ENCODE measurements around the gene CELF5.

Gene CELF5

GRCh38 chr19:3203805-3204645 lies 20.4 kb upstream of the CELF5 start:
- DNase-seq (ENCODE audit: low read depth) = no peak
- no peak for TF ChIP-seq CTCF (IDR thresholded peaks at IDR 0.05; ENCODE audit: insufficient read depth, low read depth, low read length, missing control alignments)
- H3K4me3 ChIP-seq (ENCODE audit: low read depth, low read length) = no peak overlapping the region

- TF ChIP-seq CTCF (IDR thresholded peaks at IDR 0.05; ENCODE audit: insufficient read depth, low read depth, low read length, missing control alignments) = no peak
- DNase-seq (ENCODE audit: low read depth) = no peak
These were observed 19.7 kb upstream of the CELF5 start for GRCh38 chr19:3204646-3205275.

GRCh38 chr19:3206216-3206953 lies 18.1 kb upstream of the CELF5 start:
- no peak for TF ChIP-seq CTCF (IDR thresholded peaks at IDR 0.05; ENCODE audit: insufficient read depth, low read depth, low read length, missing control alignments)
- no peak overlapping the region for H3K4me3 ChIP-seq (ENCODE audit: low read depth, low read length)
- DNase-seq (ENCODE audit: low read depth) = no peak

More at GRCh38 chr19:3204646-3205275, 19.7 kb upstream of the CELF5 start:
- H3K4me3 ChIP-seq (ENCODE audit: low read depth, low read length) = no peak overlapping the region

GRCh38 chr19:3207461-3208242 lies 16.8 kb upstream of the CELF5 start:
- DNase-seq (ENCODE audit: low read depth) = no peak
- no peak for TF ChIP-seq CTCF (IDR thresholded peaks at IDR 0.05; ENCODE audit: insufficient read depth, low read depth, low read length, missing control alignments)
- H3K4me3 ChIP-seq (ENCODE audit: low read depth, low read length) = no peak overlapping the region

GRCh38 chr19:3208317-3209207 lies 15.9 kb upstream of the CELF5 start:
- TF ChIP-seq CTCF (IDR thresholded peaks at IDR 0.05; ENCODE audit: insufficient read depth, low read depth, low read length, missing control alignments) = no peak
- no peak for DNase-seq (ENCODE audit: low read depth)
- no peak overlapping the region for H3K4me3 ChIP-seq (ENCODE audit: low read depth, low read length)

All from GM12865 (cell line).